Measurements from ENCODE around the gene RAB11FIP2.

- TF ChIP-seq EP300 (IDR thresholded peaks at IDR 0.05; ENCODE audit: low read depth) (no peak), POLR2AphosphoS5 (IDR thresholded peaks at IDR 0.05) (no peak), CTCF (IDR thresholded peaks at IDR 0.05) (no peak), POLR2A (IDR thresholded peaks at IDR 0.05) (no peak)
These were observed 34.1 kb upstream of the RAB11FIP2 start for GRCh38 chr10:118080817-118081216.

All from transverse colon (tissue), 4 donors.